AG09319 (cell line): ENCODE results near the gene KRTAP9-7.
"Not testable (repeated sequence)": the region's sequence is repeated elsewhere in the genome, so short reads cannot be mapped to it uniquely, and the experiment has no call there.

Experiments used
- DNase-seq: peaks from one replicate; pipeline ENCODE4 v3.0.0-alpha.2; 2010; ENCODE audit warnings: low read depth; ENCODE audit errors: extremely low read depth
- CTCF ChIP-seq: IDR thresholded peaks from 2 replicates; pipeline ENCODE4 v1.5.1; 2011; ENCODE audit warnings: low read depth, mild to moderate bottlenecking, inconsistent platforms, low read length, moderate library complexity

Gene KRTAP9-7

GRCh38 chr17:41251261-41251660 lies 24.2 kb upstream of the KRTAP9-7 start:
- no peak for DNase-seq
- TF ChIP-seq CTCF = no peak

DNA sequence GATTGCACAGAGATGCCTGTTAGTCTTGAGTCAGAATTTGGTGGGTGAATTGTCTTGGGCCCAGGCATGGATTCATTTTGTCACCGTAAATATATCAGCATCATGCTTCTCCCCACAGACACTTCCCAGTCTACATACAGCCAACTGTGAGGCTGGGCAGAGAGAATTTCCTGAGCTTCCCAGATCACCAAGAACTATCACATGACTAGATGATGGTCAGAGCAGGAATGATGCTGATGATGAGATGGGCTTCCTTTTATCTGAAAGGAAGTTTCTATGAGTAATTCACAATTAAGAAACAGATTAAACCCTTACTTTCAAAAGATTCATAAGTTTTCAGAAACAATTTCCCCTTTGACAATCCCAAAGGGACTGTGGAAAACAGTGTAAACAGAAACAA lies 20.6 kb upstream of the KRTAP9-7 start:
- DNase-seq = no peak
- TF ChIP-seq CTCF = no peak

GRCh38 chr17:41255381-41256290 lies 19.9 kb upstream of the KRTAP9-7 start, which contains the start of gene KRTAP9-9:
TSS of gene KRTAP9-9 (plus strand) at chr17:41255384.
- DNase-seq = not testable (repeated sequence)

DNA sequence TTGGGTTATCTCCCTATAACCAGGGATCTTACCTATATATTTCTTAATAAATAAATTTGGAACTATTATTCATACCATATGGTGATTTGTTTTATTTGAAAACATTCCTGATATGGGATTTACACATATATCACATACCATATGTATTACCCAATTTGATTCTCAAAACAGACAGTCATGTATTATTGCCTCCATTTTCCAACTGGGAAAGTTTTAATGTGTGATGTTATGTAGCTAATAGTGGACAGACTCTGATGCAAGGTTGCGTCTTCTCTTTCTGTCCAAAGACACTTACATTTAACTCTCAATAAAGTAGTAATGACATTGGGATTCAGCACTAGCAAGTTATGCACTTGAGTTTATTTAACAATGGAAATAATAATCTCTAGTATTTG lies 19.2 kb upstream of the KRTAP9-7 start:
- no peak for TF ChIP-seq CTCF
- no peak for DNase-seq

GRCh38 chr17:41258406-41258805 lies 17.1 kb upstream of the KRTAP9-7 start:
- no peak for TF ChIP-seq CTCF

DNA sequence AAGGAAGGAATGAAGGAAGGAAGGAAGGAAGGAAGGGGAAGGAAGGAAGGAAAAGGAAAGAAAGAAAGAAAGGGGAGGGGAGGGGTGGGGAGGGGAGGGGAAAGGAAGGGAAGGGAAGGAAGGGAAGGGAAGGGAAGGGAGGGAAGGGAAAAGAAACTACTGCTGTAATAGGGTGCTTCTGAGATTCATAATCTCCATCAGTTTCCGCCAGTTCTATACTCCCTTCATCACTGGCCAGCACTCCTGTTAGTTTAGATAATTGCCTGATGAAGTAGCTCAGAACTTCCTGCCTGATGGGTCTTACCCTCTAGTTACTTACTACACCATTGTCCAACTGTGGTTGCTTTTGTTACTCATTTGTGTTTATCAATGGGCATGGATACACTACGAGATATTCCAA lies 12.3 kb upstream of the KRTAP9-7 start:
- TF ChIP-seq CTCF = no peak
- DNase-seq = no peak

More at GRCh38 chr17:41258406-41258805, 17.1 kb upstream of the KRTAP9-7 start:
- DNase-seq = peak; percentile 16

DNA sequence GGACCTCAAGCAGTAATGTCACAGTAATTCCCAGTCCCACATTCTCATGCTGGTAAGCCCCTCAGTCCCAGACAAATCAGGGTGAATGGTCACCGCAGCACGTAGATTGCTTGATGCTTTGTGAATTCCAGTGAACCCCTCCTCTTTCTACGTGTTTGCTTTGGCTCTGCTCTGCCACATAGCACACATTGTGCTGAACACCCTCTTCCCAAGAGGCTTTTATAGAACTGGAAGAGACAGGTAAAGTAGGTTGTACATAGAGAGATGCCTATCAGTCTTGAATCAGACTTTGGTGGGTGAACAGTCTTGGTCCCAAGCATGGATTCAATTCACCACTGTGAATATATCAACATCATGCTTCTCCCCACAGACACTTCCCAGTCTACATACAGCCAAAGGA lies 10.9 kb upstream of the KRTAP9-7 start:
- no peak for DNase-seq
- TF ChIP-seq CTCF = no peak

DNA sequence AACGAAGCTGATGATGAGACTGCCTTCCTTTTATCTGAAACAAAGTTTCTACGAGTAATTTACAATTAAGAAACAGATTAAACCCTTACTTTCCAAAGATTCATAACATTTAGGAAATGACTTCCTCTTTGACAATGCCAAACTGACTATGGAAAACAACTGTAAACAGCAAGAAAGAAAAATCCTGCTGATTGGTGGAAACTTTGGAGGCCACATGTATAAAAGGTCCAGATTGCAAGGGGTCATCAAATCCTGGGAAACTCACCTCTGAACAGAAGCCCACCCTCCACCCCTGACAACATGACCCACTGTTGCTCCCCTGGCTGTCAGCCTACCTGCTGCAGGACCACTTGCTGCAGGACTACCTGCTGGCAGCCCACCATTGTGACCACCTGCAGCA lies 10.4 kb upstream of the KRTAP9-7 start, which contains the start of gene KRTAP9-6:
TSS of gene KRTAP9-6 (plus strand) at position 301 of the 400 bp plus-strand sequence. CDS start at position 301, 0 bp downstream.
- TF ChIP-seq CTCF = no peak

More for the DNA sequence above, 10.4 kb upstream of the KRTAP9-7 start, which contains the start of gene KRTAP9-6:
- no peak for DNase-seq
